ENCODE measurements around the gene DTX2.
"Not testable (repeated sequence)": the region's sequence is repeated elsewhere in the genome, so short reads cannot be mapped to it uniquely, and the experiment has no call there.

The DTX2 gene

GRCh38 chr7:76495717-76496116 is 34.2 kb downstream of the DTX2 start:
- not testable (repeated sequence) for DNase-seq

GRCh38 chr7:76497918-76498582 is 36.5 kb downstream of the DTX2 start:
- not testable (repeated sequence) for DNase-seq

GRCh38 chr7:76498583-76499200 is 37.2 kb downstream of the DTX2 start:
- not testable (repeated sequence) for DNase-seq

- DNase-seq: not testable (repeated sequence)
Measured at GRCh38 chr7:76499201-76499923, 37.9 kb downstream of the DTX2 start.

- DNase-seq: not testable (repeated sequence)
Measured at GRCh38 chr7:76499924-76500241, 38.4 kb downstream of the DTX2 start.

GRCh38 chr7:76502224-76502623 is 40.7 kb downstream of the DTX2 start:
- DNase-seq: not testable (repeated sequence)

- not testable (repeated sequence) for DNase-seq
Measured at GRCh38 chr7:76502836-76503235, 41.3 kb downstream of the DTX2 start.

GRCh38 chr7:76503244-76503643 is 41.7 kb downstream of the DTX2 start:
- not testable (repeated sequence) for DNase-seq

GRCh38 chr7:76504351-76505167 is 43.0 kb downstream of the DTX2 start:
- not testable (repeated sequence) for DNase-seq

- no peak for DNase-seq
Measured at GRCh38 chr7:76505168-76506080, 43.9 kb downstream of the DTX2 start.

- no peak for DNase-seq
Measured at GRCh38 chr7:76506081-76506440, 44.6 kb downstream of the DTX2 start.

GRCh38 chr7:76506643-76507042 is 45.1 kb downstream of the DTX2 start:
- not testable (repeated sequence) for DNase-seq

GRCh38 chr7:76507723-76508406 is 46.4 kb downstream of the DTX2 start:
- DNase-seq: no peak

GRCh38 chr7:76509931-76510877 is 48.7 kb downstream of the DTX2 start, which contains the start of gene UPK3B:
TSS of gene UPK3B (plus strand) at chr7:76510552. CDS start at chr7:76510653, 101 bp downstream.
- DNase-seq: peak; percentile 4

- DNase-seq: not testable (repeated sequence)
Measured at GRCh38 chr7:76511200-76511910, 49.8 kb downstream of the DTX2 start.

GRCh38 chr7:76511911-76512885 is 50.7 kb downstream of the DTX2 start:
- DNase-seq: not testable (repeated sequence)

- no peak for DNase-seq
Measured at GRCh38 chr7:76512941-76513816, 51.7 kb downstream of the DTX2 start.
